ENCODE results near the gene ERBB4.

Gene ERBB4

GRCh38 chr2:212538305-212539071 is at the start of gene ERBB4:
Gene ERBB4 (minus strand): TSS chr2:212538802. CDS start chr2:212538530, 272 bp downstream.
- peak in 34 of 56 donors; percentile 16 to 79 (median 60) for DNase-seq

- DNase-seq = no peak
Measured at GRCh38 chr2:212580117-212580516, 41.5 kb upstream of the ERBB4 start.

- DNase-seq = no peak
Measured at GRCh38 chr2:212556296-212556695, 17.7 kb upstream of the ERBB4 start.

GRCh38 chr2:212554233-212554632 is 15.6 kb upstream of the ERBB4 start:
- no peak for DNase-seq

GRCh38 chr2:212549941-212550340 is 11.3 kb upstream of the ERBB4 start:
- DNase-seq = no peak

GRCh38 chr2:212549463-212549862 is 10.9 kb upstream of the ERBB4 start:
- peak in 2 of 56 donors; percentile 11 to 12 for DNase-seq

- peak in 8 of 56 donors; percentile 4 to 53 (median 12) for DNase-seq
Measured at GRCh38 chr2:212548455-212548819, 9.8 kb upstream of the ERBB4 start.

GRCh38 chr2:212547716-212548454 is 9.3 kb upstream of the ERBB4 start:
- DNase-seq = no peak

GRCh38 chr2:212546669-212547068 is 8.1 kb upstream of the ERBB4 start:
- DNase-seq = no peak

GRCh38 chr2:212540341-212540740 is 1.7 kb upstream of the ERBB4 start:
- DNase-seq = no peak

GRCh38 chr2:212539072-212539880 is 674 bp upstream of the ERBB4 start:
- peak; percentile 16 to 90 (median 72) for DNase-seq

GRCh38 chr2:212537726-212538304 is 787 bp downstream of the ERBB4 start:
- peak in 41 of 56 donors; percentile 27 to 77 (median 48) for DNase-seq

GRCh38 chr2:212536817-212537725 is 1.5 kb downstream of the ERBB4 start:
- peak in 42 of 56 donors; percentile 1 to 74 (median 55) for DNase-seq

GRCh38 chr2:212535996-212536816 is 2.4 kb downstream of the ERBB4 start:
- peak in 48 of 56 donors; percentile 9 to 82 (median 58) for DNase-seq

GRCh38 chr2:212534336-212534735 is 4.3 kb downstream of the ERBB4 start:
- DNase-seq = no peak

GRCh38 chr2:212532585-212532984 is 6.0 kb downstream of the ERBB4 start:
- no peak for DNase-seq

- no peak for DNase-seq
Measured at GRCh38 chr2:212532087-212532486, 6.5 kb downstream of the ERBB4 start.

- DNase-seq = no peak
Measured at GRCh38 chr2:212531499-212531898, 7.1 kb downstream of the ERBB4 start.

- no peak for DNase-seq
Measured at GRCh38 chr2:212530991-212531390, 7.6 kb downstream of the ERBB4 start.
